ENCODE data around the gene ZNF223.

Gene ZNF223

GRCh38 chr19:44066305-44066704 is 14.5 kb downstream of the ZNF223 start:
- DNase-seq, result no peak
- in situ Hi-C loops (cut with MboI; ENCODE audit: low pct_unique_long_range_greater_than_20kb, low sequenced_read_pairs), result no loop called here

GRCh38 chr19:44069415-44069814 is 17.6 kb downstream of the ZNF223 start:
- DNase-seq, result no peak
- in situ Hi-C loops (cut with MboI; ENCODE audit: low pct_unique_long_range_greater_than_20kb, low sequenced_read_pairs), result no loop called here

- in situ Hi-C loops (cut with MboI; ENCODE audit: low pct_unique_long_range_greater_than_20kb, low sequenced_read_pairs), result no loop called here
- DNase-seq, result peak; percentile 92
Measured at GRCh38 chr19:44071824-44072542, 20.1 kb downstream of the ZNF223 start, which contains the start of gene ZNF284. Gene ZNF284 (plus strand): TSS chr19:44072159. CDS start chr19:44076390, 4,231 bp downstream.

- DNase-seq, result no peak
- in situ Hi-C loops (cut with MboI; ENCODE audit: low pct_unique_long_range_greater_than_20kb, low sequenced_read_pairs), result no loop called here
Measured at GRCh38 chr19:44072543-44073401, 20.9 kb downstream of the ZNF223 start.

GRCh38 chr19:44076325-44076724 is 24.5 kb downstream of the ZNF223 start:
- no peak for DNase-seq
- in situ Hi-C loops (cut with MboI; ENCODE audit: low pct_unique_long_range_greater_than_20kb, low sequenced_read_pairs), result no loop called here

- DNase-seq, result no peak
- in situ Hi-C loops (cut with MboI; ENCODE audit: low pct_unique_long_range_greater_than_20kb, low sequenced_read_pairs), result no loop called here
Measured at GRCh38 chr19:44092108-44092507, 40.3 kb downstream of the ZNF223 start.

- in situ Hi-C loops (cut with MboI; ENCODE audit: low pct_unique_long_range_greater_than_20kb, low sequenced_read_pairs), result no loop called here
Measured at GRCh38 chr19:44093931-44094765, 42.3 kb downstream of the ZNF223 start, which contains the start of gene ZNF224. Gene ZNF224 (plus strand): TSS chr19:44094361. CDS start chr19:44097874, 3,513 bp downstream.

GRCh38 chr19:44107751-44108150 is 55.9 kb downstream of the ZNF223 start:
- DNase-seq, result no peak
- in situ Hi-C loops (cut with MboI; ENCODE audit: low pct_unique_long_range_greater_than_20kb, low sequenced_read_pairs), result no loop called here

More at GRCh38 chr19:44093931-44094765, 42.3 kb downstream of the ZNF223 start, which contains the start of gene ZNF224:
- peak; percentile 93 for DNase-seq

GRCh38 chr19:44109458-44109857 is 57.6 kb downstream of the ZNF223 start:
- no peak for DNase-seq
- in situ Hi-C loops (cut with MboI; ENCODE audit: low pct_unique_long_range_greater_than_20kb, low sequenced_read_pairs), result no loop called here

- in situ Hi-C loops (cut with MboI; ENCODE audit: low pct_unique_long_range_greater_than_20kb, low sequenced_read_pairs), result no loop called here
- no peak for DNase-seq
Measured at GRCh38 chr19:44111910-44112463, 60.2 kb downstream of the ZNF223 start.

GRCh38 chr19:44112802-44113137 is 60.9 kb downstream of the ZNF223 start:
- no peak for DNase-seq
- in situ Hi-C loops (cut with MboI; ENCODE audit: low pct_unique_long_range_greater_than_20kb, low sequenced_read_pairs), result no loop called here

GRCh38 chr19:44113138-44113783 is 61.4 kb downstream of the ZNF223 start, which contains the start of gene ZNF225:
Gene ZNF225 (plus strand): TSS chr19:44113399. CDS start chr19:44115828, 2,429 bp downstream.
- peak; percentile 98 for DNase-seq
- in situ Hi-C loops (cut with MboI; ENCODE audit: low pct_unique_long_range_greater_than_20kb, low sequenced_read_pairs), result no loop called here

- DNase-seq, result peak; percentile 32
- in situ Hi-C loops (cut with MboI; ENCODE audit: low pct_unique_long_range_greater_than_20kb, low sequenced_read_pairs), result no loop called here
Measured at GRCh38 chr19:44113784-44114390, 62.1 kb downstream of the ZNF223 start.

Measured in KBM-7 (cell line).